ENCODE measurements around the gene PTAFR. TPM values are rescaled to one million over a fixed set of nuclear protein-coding genes. Genes with fewer than 3 reads are reported as not detected.

The PTAFR gene
- total and polyA plus RNA-seq, 8 donors = 0.45 to 3.5 (median 1.9) TPM; not detected in 1

GRCh38 chr1:28122183-28122582 is 54.3 kb downstream of the PTAFR start:
- DNase-seq = no peak
- H3K36me3 ChIP-seq = no peaks in the 10 kb centered on the region
- peaks cover 0 to 8% (median 2%) of the 10 kb centered on the region in 4 donors for H3K4me1 ChIP-seq
- intact Hi-C loops (cut with DNase I; ENCODE audit: low total_unique reads) = no loop called here
- no peak overlapping the region for H3K4me3 ChIP-seq
- H3K9me3 ChIP-seq = no peaks in the 10 kb centered on the region
- no peak overlapping the region for H3K27ac ChIP-seq
- WGBS, 5 donors = 76 to 88% (median 86%) methylated on average over 3 of the region's 3 CpGs
- no peak for TF ChIP-seq POLR2A (IDR thresholded peaks at IDR 0.05)
- no peak for TF ChIP-seq EP300 (IDR thresholded peaks at IDR 0.05)
- no peak for TF ChIP-seq CTCF (IDR thresholded peaks at IDR 0.05)
- TF ChIP-seq POLR2AphosphoS5 (IDR thresholded peaks at IDR 0.05) = no peak
- no peaks in the 10 kb centered on the region for H3K27me3 ChIP-seq

- Histone ChIP-seq H3K27ac (no peak overlapping the region), H3K4me1 (peaks cover 0 to 14% (median 2%) of the 10 kb centered on the region in 4 donors), H3K4me3 (no peak overlapping the region), H3K27me3 (no peaks in the 10 kb centered on the region), H3K9me3 (no peaks in the 10 kb centered on the region), H3K36me3 (no peaks in the 10 kb centered on the region)
- WGBS, 5 donors = 90 to 98% (median 96%) methylated on average over 8 of the region's 8 CpGs
- intact Hi-C loops (cut with DNase I; ENCODE audit: low total_unique reads) = no loop called here
- no peak for DNase-seq
- TF ChIP-seq EP300 (IDR thresholded peaks at IDR 0.05) = no peak
- no peak for TF ChIP-seq CTCF (IDR thresholded peaks at IDR 0.05)
- TF ChIP-seq POLR2AphosphoS5 (IDR thresholded peaks at IDR 0.05) = no peak
- TF ChIP-seq POLR2A (IDR thresholded peaks at IDR 0.05) = no peak
Measured at GRCh38 chr1:28119556-28119955, 56.9 kb downstream of the PTAFR start.

- 85 to 91% (median 89%) methylated on average over 5 of the region's 5 CpGs for WGBS, 5 donors
- Histone ChIP-seq H3K36me3 (no peaks in the 10 kb centered on the region), H3K4me1 (peaks cover 0 to 20% (median 2%) of the 10 kb centered on the region in 4 donors), H3K4me3 (no peak overlapping the region), H3K27ac (no peak overlapping the region), H3K9me3 (no peaks in the 10 kb centered on the region), H3K27me3 (no peaks in the 10 kb centered on the region)
- no peak for DNase-seq
- TF ChIP-seq POLR2AphosphoS5 (IDR thresholded peaks at IDR 0.05) = no peak
- TF ChIP-seq EP300 (IDR thresholded peaks at IDR 0.05) = no peak
- no peak for TF ChIP-seq POLR2A (IDR thresholded peaks at IDR 0.05)
- no peak for TF ChIP-seq CTCF (IDR thresholded peaks at IDR 0.05)
- intact Hi-C loops (cut with DNase I; ENCODE audit: low total_unique reads) = no loop called here
Measured at GRCh38 chr1:28118640-28119307, 57.7 kb downstream of the PTAFR start.

GRCh38 chr1:28115267-28115666 is 61.2 kb downstream of the PTAFR start:
- peaks cover 0 to 23% (median 0%) of the 10 kb centered on the region in 4 donors for H3K4me1 ChIP-seq
- peak overlapping the region in 2 of 5 donors; percentile 53 to 65 for H3K27ac ChIP-seq
- no peaks in the 10 kb centered on the region for H3K9me3 ChIP-seq
- WGBS, 5 donors = 23 to 34% (median 29%) methylated on average over 4 of the region's 4 CpGs
- no peaks in the 10 kb centered on the region for H3K27me3 ChIP-seq
- peak in 1 of 2 donors; percentile 50 for DNase-seq
- H3K4me3 ChIP-seq = no peak overlapping the region
- H3K36me3 ChIP-seq = no peaks in the 10 kb centered on the region
- TF ChIP-seq POLR2A (IDR thresholded peaks at IDR 0.05) (no peak), POLR2AphosphoS5 (IDR thresholded peaks at IDR 0.05) (no peak), CTCF (IDR thresholded peaks at IDR 0.05) (no peak), EP300 (IDR thresholded peaks at IDR 0.05) (no peak)
- intact Hi-C loops (cut with DNase I; ENCODE audit: low total_unique reads) = no loop called here
